ENCODE measurements around the gene CLTC.

- no peak for TF ChIP-seq BHLHE40 (IDR thresholded peaks at IDR 0.05; ENCODE audit: low read depth, low read length)
- TF ChIP-seq CTCF (IDR thresholded peaks at IDR 0.05) = no peak
These were observed 92.2 kb downstream of the CLTC start for GRCh38 chr17:59711936-59712335.
